Measurements from ENCODE around the gene CAVIN3.
"Not testable (repeated sequence)": the region's sequence is repeated elsewhere in the genome, so short reads cannot be mapped to it uniquely, and the experiment has no call there.

Gene CAVIN3

GRCh38 chr11:6315811-6316425 is 4.4 kb downstream of the CAVIN3 start:
- DNase-seq = peak; percentile 73 to 77
- TF ChIP-seq POLR2A (IDR thresholded peaks at IDR 0.05; ENCODE audit: low read length) = no peak
- no peak for TF ChIP-seq GATA1 (IDR thresholded peaks at IDR 0.05; ENCODE audit: low read depth, low read length)

GRCh38 chr11:6312106-6312505 is 8.2 kb downstream of the CAVIN3 start:
- TF ChIP-seq POLR2A (IDR thresholded peaks at IDR 0.05; ENCODE audit: low read length) = no peak
- TF ChIP-seq GATA1 (IDR thresholded peaks at IDR 0.05; ENCODE audit: low read depth, low read length) = no peak
- peak; percentile 26 to 75 for DNase-seq

DNA sequence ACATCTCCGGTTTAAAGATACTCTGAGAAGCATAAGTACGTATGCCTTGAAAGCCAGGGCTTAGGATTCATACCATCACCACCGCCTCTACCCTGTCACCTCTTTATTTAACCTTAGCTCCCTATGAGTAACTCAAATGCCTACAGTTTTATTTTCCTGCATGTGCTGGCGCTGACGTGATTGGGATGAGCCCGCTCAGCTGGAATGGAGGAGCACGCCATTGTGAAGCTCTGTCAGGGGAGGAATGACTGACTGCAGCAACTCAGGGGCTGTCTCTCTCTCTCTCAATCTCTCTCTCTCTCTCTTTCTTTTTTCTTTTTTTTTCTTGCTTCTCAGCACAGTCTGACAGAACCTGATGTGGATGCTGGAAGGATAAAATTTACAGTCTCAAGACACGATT is 12.4 kb downstream of the CAVIN3 start:
- TF ChIP-seq GATA1 (IDR thresholded peaks at IDR 0.05; ENCODE audit: low read depth, low read length) (no peak), POLR2A (IDR thresholded peaks at IDR 0.05; ENCODE audit: low read length) (no peak)
- no peak for DNase-seq

DNA sequence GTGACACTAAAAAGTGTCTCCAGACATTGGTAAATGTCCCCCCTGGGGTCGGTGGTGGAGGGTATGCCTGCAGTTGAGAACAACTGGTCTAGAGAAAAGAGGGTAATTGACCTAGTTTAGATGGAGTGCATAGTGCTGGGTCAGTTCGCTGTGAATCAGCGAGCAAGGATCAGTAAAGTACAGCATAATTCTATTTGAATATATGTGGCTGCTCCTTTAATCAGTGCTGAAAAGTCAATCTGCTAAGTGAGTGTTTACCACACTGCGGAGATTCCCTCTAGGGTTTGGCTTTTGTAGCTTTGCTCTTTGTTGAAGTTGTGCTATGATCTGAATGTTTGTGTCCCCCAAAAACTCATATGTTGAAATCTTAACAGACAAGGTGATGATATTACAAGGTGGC is 15.0 kb downstream of the CAVIN3 start:
- no peak for DNase-seq
- no peak for TF ChIP-seq POLR2A (IDR thresholded peaks at IDR 0.05; ENCODE audit: low read length)
- TF ChIP-seq GATA1 (IDR thresholded peaks at IDR 0.05; ENCODE audit: low read depth, low read length) = no peak

DNA sequence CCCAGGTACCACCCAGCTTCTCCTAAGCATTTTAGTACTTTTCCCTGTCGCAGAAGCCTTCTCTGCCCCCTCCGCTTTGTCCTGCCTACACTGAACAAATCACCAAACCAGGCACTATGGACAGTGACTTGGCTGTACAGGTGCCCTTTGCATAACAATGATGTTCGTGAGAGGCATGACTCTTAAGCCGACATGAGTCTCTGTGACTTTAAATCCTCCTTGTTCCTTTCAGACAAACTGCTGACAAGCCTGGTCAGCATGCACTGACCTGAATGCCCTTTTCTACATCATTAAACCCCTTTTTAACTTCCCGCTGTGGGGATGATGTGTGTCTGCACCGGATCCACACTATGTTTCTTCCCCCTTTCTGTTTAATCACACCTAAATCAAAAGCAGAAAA is 16.6 kb downstream of the CAVIN3 start:
- no peak for DNase-seq
- TF ChIP-seq GATA1 (IDR thresholded peaks at IDR 0.05; ENCODE audit: low read depth, low read length) (no peak), POLR2A (IDR thresholded peaks at IDR 0.05; ENCODE audit: low read length) (no peak)

- TF ChIP-seq GATA1 (IDR thresholded peaks at IDR 0.05; ENCODE audit: low read depth, low read length) (no peak), POLR2A (IDR thresholded peaks at IDR 0.05; ENCODE audit: low read length) (no peak)
- no peak for DNase-seq
Measured at GRCh38 chr11:6301096-6301495, 19.2 kb downstream of the CAVIN3 start.

- no peak for DNase-seq
- TF ChIP-seq GATA1 (IDR thresholded peaks at IDR 0.05; ENCODE audit: low read depth, low read length) (no peak), POLR2A (IDR thresholded peaks at IDR 0.05; ENCODE audit: low read length) (no peak)
Measured at GRCh38 chr11:6300325-6300724, 20.0 kb downstream of the CAVIN3 start.

DNA sequence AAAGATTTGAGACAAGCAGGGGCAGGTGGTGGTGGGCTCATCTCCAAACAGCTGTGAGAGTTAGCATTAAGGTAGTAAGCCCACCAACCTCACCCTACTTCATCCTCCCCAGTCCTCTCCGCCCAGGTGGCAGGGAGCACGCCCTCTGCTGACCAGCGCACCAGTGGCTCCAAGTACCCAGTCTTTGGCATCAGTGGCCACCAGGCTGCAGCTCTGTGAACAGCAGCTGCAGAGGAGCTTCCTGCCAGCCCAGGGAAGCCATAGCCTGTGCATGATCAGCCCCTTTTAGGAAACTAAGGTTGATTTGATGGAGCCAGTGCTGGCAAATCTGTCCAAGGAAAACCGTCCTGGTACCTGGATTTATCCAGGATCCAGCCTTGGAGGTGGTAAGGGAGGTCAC is 21.7 kb downstream of the CAVIN3 start:
- DNase-seq = peak; percentile 32 to 39
- no peak for TF ChIP-seq POLR2A (IDR thresholded peaks at IDR 0.05; ENCODE audit: low read length)
- no peak for TF ChIP-seq GATA1 (IDR thresholded peaks at IDR 0.05; ENCODE audit: low read depth, low read length)

DNA sequence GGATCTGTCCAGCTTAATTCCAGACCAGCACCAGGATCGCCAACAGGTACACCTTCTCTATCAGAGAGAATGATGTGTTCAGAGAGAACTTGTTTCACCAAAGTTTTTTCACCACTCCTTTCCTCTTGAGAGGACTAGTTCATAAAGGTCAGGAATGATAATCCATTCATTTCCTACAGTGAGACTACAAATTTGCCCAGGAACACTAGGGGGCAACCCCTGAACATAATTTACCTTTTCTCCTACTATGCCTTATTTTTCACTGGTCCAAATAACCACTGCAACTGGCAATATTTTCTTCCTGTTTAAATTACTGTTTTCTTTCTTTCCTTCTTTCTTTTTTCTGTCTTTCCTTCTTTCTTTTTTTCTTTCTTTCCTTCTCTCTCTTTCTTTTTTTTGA is 22.5 kb downstream of the CAVIN3 start:
- TF ChIP-seq GATA1 (IDR thresholded peaks at IDR 0.05; ENCODE audit: low read depth, low read length) (no peak), POLR2A (IDR thresholded peaks at IDR 0.05; ENCODE audit: low read length) (no peak)
- DNase-seq = peak in 1 of 2 experiments; percentile 14

DNA sequence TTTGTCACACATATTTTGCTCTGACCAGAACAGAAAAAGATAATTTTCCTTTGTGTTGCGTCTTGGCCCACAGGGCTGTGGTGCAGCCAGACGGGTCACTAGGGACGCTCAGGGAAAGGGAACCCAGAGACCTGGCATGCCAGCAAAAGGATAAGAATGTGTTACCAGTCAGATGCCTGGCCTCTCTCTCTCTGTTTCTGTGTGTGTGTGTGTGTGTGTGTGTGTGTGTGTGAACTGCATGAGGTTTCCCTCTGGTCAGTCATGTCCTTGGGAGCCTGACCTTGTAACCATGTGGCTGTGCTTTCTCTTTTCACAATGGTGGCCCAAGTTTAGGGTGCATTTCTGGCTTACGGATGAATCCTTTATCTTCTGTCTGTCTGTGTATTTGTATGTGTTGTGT is 35.3 kb downstream of the CAVIN3 start:
- TF ChIP-seq POLR2A (IDR thresholded peaks at IDR 0.05; ENCODE audit: low read length) (no peak), GATA1 (IDR thresholded peaks at IDR 0.05; ENCODE audit: low read depth, low read length) (no peak)
- no peak for DNase-seq

DNA sequence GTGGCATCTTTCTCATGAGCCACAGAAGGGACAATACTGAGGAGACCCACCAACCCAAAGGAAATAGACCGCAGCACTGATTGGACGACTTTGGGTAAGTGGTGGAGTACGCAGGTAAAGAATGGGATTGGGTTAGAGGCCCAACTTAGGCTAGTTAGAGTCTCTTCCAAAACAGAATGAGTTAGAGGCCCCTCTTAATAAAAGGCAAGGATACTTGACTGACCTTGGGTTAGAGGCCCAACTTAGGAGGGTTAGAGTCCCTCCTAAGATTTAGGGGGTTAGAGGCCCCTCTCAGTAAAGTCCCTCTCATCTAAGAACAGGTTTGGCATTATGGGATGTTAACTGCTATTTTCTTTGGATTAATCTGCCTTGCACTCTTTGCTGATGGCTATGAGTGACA is 36.1 kb downstream of the CAVIN3 start:
- no peak for DNase-seq
- TF ChIP-seq POLR2A (IDR thresholded peaks at IDR 0.05; ENCODE audit: low read length) (no peak), GATA1 (IDR thresholded peaks at IDR 0.05; ENCODE audit: low read depth, low read length) (no peak)

DNA sequence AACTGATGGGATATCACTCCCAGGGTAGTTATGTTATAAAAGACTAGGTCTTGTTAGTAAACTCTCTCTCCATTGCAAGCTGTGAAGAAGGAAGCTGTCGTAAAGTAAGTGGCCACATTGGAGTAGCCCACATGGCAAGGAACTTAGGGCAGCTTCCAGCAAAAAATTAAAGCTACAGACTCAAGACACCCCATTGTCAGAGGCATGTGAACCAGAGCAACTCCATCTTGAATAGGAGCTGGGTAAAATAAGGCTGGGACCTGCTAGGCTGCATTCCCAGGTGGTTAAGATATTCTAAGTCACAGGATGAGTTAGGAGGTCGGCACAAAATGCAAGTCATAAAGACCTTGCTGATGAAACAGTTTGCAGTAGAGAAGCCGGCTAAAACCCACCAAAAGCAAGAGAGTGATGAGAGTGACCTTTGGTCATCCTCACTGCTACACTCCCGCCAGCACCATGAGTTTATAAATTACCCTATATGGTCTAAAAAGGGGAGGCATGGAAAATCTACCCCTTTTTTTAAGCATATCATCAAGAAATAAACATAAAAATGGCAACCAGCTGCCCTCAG is 36.8 kb downstream of the CAVIN3 start:
- TF ChIP-seq GATA1 (IDR thresholded peaks at IDR 0.05; ENCODE audit: low read depth, low read length) (no peak), POLR2A (IDR thresholded peaks at IDR 0.05; ENCODE audit: low read length) (no peak)
- DNase-seq = peak in 1 of 2 experiments; percentile 24

GRCh38 chr11:6280809-6281208 is 39.5 kb downstream of the CAVIN3 start:
- DNase-seq = not testable (repeated sequence)

DNA sequence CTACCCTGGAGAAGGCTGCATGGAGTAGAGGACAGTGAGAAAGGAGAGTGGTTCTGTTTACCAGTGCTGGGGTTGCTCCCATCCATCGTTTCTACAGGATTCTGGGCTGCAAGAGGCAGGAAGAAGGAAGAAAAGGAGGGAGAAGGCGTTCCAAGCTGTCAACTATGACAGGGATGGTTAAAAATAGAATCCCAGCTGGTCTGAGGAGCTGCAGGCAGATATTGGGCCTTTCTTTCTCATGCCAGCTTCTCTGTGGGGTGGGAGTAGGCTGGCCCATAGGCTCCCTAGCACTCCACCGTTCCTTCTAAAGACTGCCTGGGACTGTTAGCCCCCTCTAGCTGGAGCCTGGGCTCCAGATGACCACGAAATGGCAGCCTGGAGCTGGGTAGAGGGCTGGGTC is 47.1 kb downstream of the CAVIN3 start:
- TF ChIP-seq POLR2A (IDR thresholded peaks at IDR 0.05; ENCODE audit: low read length) (no peak), GATA1 (IDR thresholded peaks at IDR 0.05; ENCODE audit: low read depth, low read length) (no peak)
- no peak for DNase-seq

GRCh38 chr11:6271598-6271997 is 48.7 kb downstream of the CAVIN3 start:
- TF ChIP-seq GATA1 (IDR thresholded peaks at IDR 0.05; ENCODE audit: low read depth, low read length) (no peak), POLR2A (IDR thresholded peaks at IDR 0.05; ENCODE audit: low read length) (no peak)
- DNase-seq = no peak

Data from erythroblast (primary cell).